SK-N-SH treated with all-trans-retinoic acid at 6 μM for 48 hours (cell line): ENCODE measurements around the gene DVL3.

Experiments
- ATAC-seq: fragments of 200-7000 bp; cut with Tn5 transposase; 3 replicates; pipeline ENCODE4 v1.9.1; 2020; ENCODE audit warnings: mild to moderate bottlenecking, moderate library complexity
- ARNTL ChIP-seq: fragments of 450-650 bp; formaldehyde crosslinking; IDR thresholded peaks from 2 replicates; pipeline ENCODE4 v1.5.0; 2020; ENCODE audit warnings: low read depth, mild to moderate bottlenecking, moderate library complexity, borderline replicate concordance
- BACH2 ChIP-seq: fragments of 250-450 bp; sonication (Bioruptor Pico); IDR thresholded peaks from 2 replicates; pipeline ENCODE4 v1.9.0; 2021; ENCODE audit warnings: mild to moderate bottlenecking, borderline replicate concordance
- CREB5 ChIP-seq: fragments of 250-450 bp; sonication (Bioruptor Pico); IDR thresholded peaks from 2 replicates; pipeline ENCODE4 v1.5.1; 2020; ENCODE audit warnings: low read depth, mild to moderate bottlenecking, moderate library complexity
- CSDC2 ChIP-seq: fragments of 250-450 bp; sonication (Bioruptor Pico); IDR thresholded peaks from 2 replicates; pipeline ENCODE4 v1.5.0; 2020; ENCODE audit warnings: mild to moderate bottlenecking, moderate library complexity
- CSRNP3 ChIP-seq: fragments of 250-450 bp; sonication (Bioruptor Pico); IDR thresholded peaks from 2 replicates; pipeline ENCODE4 v1.5.1; 2021; ENCODE audit warnings: mild to moderate bottlenecking, moderate library complexity
- ESRRG ChIP-seq: fragments of 250-450 bp; sonication (Bioruptor Pico); IDR thresholded peaks from 2 replicates; pipeline ENCODE4 v1.6.1; 2021; ENCODE audit warnings: mild to moderate bottlenecking
- GLIS3 ChIP-seq: fragments of 250-450 bp; sonication (Bioruptor Pico); IDR thresholded peaks from 2 replicates; pipeline ENCODE4 v1.5.0; 2020; ENCODE audit warnings: mild to moderate bottlenecking, moderate library complexity
- ISL1 ChIP-seq: fragments of 250-450 bp; sonication (Bioruptor Pico); IDR thresholded peaks from 2 replicates; pipeline ENCODE4 v2.1.2; 2022; ENCODE audit warnings: mild to moderate bottlenecking, moderate library complexity
- OSR1 ChIP-seq: fragments of 250-450 bp; sonication (Bioruptor Pico); IDR thresholded peaks from 2 replicates; pipeline ENCODE4 v1.8.0; 2022; ENCODE audit warnings: moderate library complexity, mild to moderate bottlenecking, inconsistent platforms
- PATZ1 ChIP-seq: fragments of 250-450 bp; sonication (Bioruptor Pico); IDR thresholded peaks from 2 replicates; pipeline ENCODE4 v1.8.0; 2020; ENCODE audit warnings: mild to moderate bottlenecking, moderate library complexity, borderline replicate concordance
- SNAI2 ChIP-seq: fragments of 250-450 bp; sonication (Bioruptor Pico); IDR thresholded peaks from 2 replicates; pipeline ENCODE4 v1.5.0; 2020; ENCODE audit warnings: mild to moderate bottlenecking, moderate library complexity
- TOX ChIP-seq: fragments of 250-450 bp; sonication (Bioruptor Pico); IDR thresholded peaks from 2 replicates; pipeline ENCODE4 v1.8.0; 2021; ENCODE audit warnings: mild to moderate bottlenecking, moderate library complexity, borderline replicate concordance
- ZC3H10 ChIP-seq: fragments of 250-450 bp; sonication (Bioruptor Pico); IDR thresholded peaks from 2 replicates; pipeline ENCODE4 v1.5.1; 2021; ENCODE audit warnings: mild to moderate bottlenecking, moderate library complexity
- ZFP3 ChIP-seq: fragments of 250-450 bp; sonication (Bioruptor Pico); IDR thresholded peaks from 2 replicates; pipeline ENCODE4 v1.5.0; 2020; ENCODE audit warnings: mild to moderate bottlenecking, moderate library complexity
- ZFP30 ChIP-seq: fragments of 450-650 bp; formaldehyde crosslinking; IDR thresholded peaks from 2 replicates; pipeline ENCODE4 v1.5.0; 2022; ENCODE audit warnings: mild to moderate bottlenecking, moderate library complexity
- ZNF565 ChIP-seq: fragments of 450-650 bp; formaldehyde crosslinking; conservative IDR thresholded peaks from 2 replicates; pipeline ENCODE4 v1.5.0; 2020; ENCODE audit warnings: low read depth, mild to moderate bottlenecking, moderate library complexity
- ZNF70 ChIP-seq: fragments of 450-650 bp; formaldehyde crosslinking; IDR thresholded peaks from 2 replicates; pipeline ENCODE4 v1.5.0; 2020; ENCODE audit warnings: mild to moderate bottlenecking, moderate library complexity
- ZNF8 ChIP-seq: fragments of 450-650 bp; formaldehyde crosslinking; IDR thresholded peaks from 2 replicates; pipeline ENCODE4 v1.5.0; 2020; ENCODE audit warnings: mild to moderate bottlenecking, moderate library complexity
- TF ChIP-seq, protein P1 (sequence below): fragments of 250-450 bp; sonication (Bioruptor Pico); IDR thresholded peaks from 2 replicates; pipeline ENCODE4 v1.8.0; 2021; ENCODE audit warnings: low read depth, mild to moderate bottlenecking, moderate library complexity, borderline replicate concordance
- TF ChIP-seq, protein P2 (sequence below): fragments of 250-450 bp; sonication (Bioruptor Pico); IDR thresholded peaks from 2 replicates; pipeline ENCODE4 v1.5.0; 2020; ENCODE audit warnings: mild to moderate bottlenecking, moderate library complexity

The DVL3 gene

DNA sequence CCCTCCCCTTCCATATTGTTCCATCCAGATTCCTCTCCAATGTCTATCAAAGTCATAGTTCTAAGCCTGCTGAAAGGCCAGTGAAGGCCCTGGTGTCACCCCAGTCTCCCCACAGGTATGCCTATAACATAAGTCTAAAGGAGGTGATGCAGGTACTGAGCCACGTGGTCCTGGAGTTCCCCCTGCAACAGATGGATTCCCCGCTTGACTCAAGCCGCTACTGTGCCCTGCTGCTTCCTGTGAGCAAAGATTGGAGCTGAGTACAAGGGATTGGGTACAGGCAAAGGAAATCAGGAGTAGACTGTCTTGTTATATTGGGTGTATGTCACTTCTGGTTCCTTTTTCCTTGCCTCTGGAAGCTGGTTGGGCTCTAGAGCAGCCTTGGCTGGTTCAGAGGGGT is 11.8 kb upstream of the DVL3 start:
- TF ChIP-seq GLIS3 (CRISPR knock-in tag) (no peak), TOX (CRISPR knock-in tag) (no peak), CSRNP3 (no peak), ZNF8 (no peak), ZFP3 (no peak), ZC3H10 (no peak), ISL1 (no peak), SNAI2 (no peak)
- no peak for ATAC-seq

DNA sequence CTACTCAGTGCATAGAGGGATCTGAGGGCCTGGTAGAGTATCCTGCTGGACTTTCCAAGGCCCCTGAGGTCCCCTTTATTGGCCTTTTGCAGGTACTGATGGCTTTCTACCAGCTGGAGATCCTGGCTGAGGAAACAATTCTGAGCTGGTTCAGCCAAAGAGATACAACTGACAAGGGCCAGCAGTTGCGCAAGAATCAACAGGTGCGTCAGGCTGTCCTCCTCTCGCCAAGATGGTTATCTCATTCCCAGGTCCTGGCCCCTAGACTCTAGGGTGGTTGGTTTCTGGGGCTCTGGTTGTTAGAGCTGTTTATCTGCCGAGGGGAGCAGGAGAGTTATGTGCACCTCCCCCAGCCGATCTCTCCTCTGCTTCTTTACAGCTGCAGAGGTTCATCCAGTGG is 10.7 kb upstream of the DVL3 start:
- no peak for ATAC-seq
- TF ChIP-seq CSRNP3 = no peak
- no peak for TF ChIP-seq ZFP3
- TF ChIP-seq, protein P1, sequence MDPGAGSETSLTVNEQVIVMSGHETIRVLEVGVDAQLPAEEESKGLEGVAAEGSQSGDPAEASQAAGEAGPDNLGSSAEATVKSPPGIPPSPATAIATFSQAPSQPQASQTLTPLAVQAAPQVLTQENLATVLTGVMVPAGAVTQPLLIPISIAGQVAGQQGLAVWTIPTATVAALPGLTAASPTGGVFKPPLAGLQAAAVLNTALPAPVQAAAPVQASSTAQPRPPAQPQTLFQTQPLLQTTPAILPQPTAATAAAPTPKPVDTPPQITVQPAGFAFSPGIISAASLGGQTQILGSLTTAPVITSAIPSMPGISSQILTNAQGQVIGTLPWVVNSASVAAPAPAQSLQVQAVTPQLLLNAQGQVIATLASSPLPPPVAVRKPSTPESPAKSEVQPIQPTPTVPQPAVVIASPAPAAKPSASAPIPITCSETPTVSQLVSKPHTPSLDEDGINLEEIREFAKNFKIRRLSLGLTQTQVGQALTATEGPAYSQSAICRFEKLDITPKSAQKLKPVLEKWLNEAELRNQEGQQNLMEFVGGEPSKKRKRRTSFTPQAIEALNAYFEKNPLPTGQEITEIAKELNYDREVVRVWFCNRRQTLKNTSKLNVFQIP (CRISPR knock-in tag) = no peak
- TF ChIP-seq BACH2 = no peak
- no peak for TF ChIP-seq TOX (CRISPR knock-in tag)
- TF ChIP-seq ZFP30 (CRISPR knock-in tag) = no peak
- no peak for TF ChIP-seq OSR1 (CRISPR knock-in tag)
- TF ChIP-seq GLIS3 (CRISPR knock-in tag) = no peak
- TF ChIP-seq CSDC2 (CRISPR knock-in tag) = no peak

DNA sequence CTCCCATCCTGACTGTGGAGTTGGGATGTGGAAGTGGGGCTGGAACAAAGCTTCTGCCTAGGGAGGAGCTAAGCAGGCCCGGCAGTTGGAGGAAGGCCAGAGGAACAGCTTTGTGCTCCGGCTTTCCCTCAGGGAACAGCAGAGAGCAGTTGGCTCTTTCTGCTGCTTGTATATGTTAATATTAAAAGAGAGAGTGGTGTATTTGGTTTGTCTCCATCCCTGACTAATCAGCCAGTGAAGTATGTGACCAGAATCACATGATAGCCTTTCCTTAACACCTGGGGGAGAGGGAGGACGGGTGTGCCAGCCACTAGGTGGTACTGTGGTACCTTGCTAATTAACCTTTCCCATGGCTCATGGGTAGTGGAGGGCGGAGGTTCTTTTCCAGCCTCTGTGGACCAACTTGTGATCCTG is 10.1 kb upstream of the DVL3 start:
- TF ChIP-seq SNAI2 = no peak
- no peak for TF ChIP-seq ZNF565 (CRISPR knock-in tag)
- TF ChIP-seq ZFP3 = no peak
- no peak for TF ChIP-seq ARNTL (CRISPR knock-in tag)
- TF ChIP-seq ZFP30 (CRISPR knock-in tag) = no peak
- no peak for TF ChIP-seq CSDC2 (CRISPR knock-in tag)
- no peak for TF ChIP-seq TOX (CRISPR knock-in tag)
- TF ChIP-seq ZNF8 = no peak
- TF ChIP-seq CREB5 (CRISPR knock-in tag) = no peak
- no peak for TF ChIP-seq ISL1
- TF ChIP-seq OSR1 (CRISPR knock-in tag) = no peak
- TF ChIP-seq PATZ1 (CRISPR knock-in tag) = no peak
- ATAC-seq = peak; percentile 64

GRCh38 chr3:184145751-184146270 is 9.4 kb upstream of the DVL3 start:
- TF ChIP-seq BACH2 = no peak
- TF ChIP-seq ZC3H10 = no peak
- no peak for TF ChIP-seq ZNF70
- TF ChIP-seq PATZ1 (CRISPR knock-in tag) = no peak
- TF ChIP-seq ZNF8 = no peak
- TF ChIP-seq ISL1 = no peak
- no peak for TF ChIP-seq ESRRG
- TF ChIP-seq, protein P2, sequence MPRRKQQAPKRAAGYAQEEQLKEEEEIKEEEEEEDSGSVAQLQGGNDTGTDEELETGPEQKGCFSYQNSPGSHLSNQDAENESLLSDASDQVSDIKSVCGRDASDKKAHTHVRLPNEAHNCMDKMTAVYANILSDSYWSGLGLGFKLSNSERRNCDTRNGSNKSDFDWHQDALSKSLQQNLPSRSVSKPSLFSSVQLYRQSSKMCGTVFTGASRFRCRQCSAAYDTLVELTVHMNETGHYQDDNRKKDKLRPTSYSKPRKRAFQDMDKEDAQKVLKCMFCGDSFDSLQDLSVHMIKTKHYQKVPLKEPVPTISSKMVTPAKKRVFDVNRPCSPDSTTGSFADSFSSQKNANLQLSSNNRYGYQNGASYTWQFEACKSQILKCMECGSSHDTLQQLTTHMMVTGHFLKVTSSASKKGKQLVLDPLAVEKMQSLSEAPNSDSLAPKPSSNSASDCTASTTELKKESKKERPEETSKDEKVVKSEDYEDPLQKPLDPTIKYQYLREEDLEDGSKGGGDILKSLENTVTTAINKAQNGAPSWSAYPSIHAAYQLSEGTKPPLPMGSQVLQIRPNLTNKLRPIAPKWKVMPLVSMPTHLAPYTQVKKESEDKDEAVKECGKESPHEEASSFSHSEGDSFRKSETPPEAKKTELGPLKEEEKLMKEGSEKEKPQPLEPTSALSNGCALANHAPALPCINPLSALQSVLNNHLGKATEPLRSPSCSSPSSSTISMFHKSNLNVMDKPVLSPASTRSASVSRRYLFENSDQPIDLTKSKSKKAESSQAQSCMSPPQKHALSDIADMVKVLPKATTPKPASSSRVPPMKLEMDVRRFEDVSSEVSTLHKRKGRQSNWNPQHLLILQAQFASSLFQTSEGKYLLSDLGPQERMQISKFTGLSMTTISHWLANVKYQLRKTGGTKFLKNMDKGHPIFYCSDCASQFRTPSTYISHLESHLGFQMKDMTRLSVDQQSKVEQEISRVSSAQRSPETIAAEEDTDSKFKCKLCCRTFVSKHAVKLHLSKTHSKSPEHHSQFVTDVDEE (CRISPR knock-in tag) = no peak
- no peak for TF ChIP-seq CREB5 (CRISPR knock-in tag)
- no peak for TF ChIP-seq ZFP3
- no peak for ATAC-seq
